Measurements from ENCODE around the gene ENTPD8.
"Not testable (repeated sequence)": the region's sequence is repeated elsewhere in the genome, so short reads cannot be mapped to it uniquely, and the experiment has no call there.

ENTPD8 gene

GRCh38 chr9:137411645-137412380, 29.3 kb downstream of the ENTPD8 start:
- DNase-seq = peak in 5 of 51 donors; percentile 11 to 37 (median 29)

- DNase-seq = no peak
Observed at GRCh38 chr9:137411260-137411644, 29.9 kb downstream of the ENTPD8 start.

GRCh38 chr9:137410891-137411249, 30.3 kb downstream of the ENTPD8 start:
- DNase-seq = no peak

DNA sequence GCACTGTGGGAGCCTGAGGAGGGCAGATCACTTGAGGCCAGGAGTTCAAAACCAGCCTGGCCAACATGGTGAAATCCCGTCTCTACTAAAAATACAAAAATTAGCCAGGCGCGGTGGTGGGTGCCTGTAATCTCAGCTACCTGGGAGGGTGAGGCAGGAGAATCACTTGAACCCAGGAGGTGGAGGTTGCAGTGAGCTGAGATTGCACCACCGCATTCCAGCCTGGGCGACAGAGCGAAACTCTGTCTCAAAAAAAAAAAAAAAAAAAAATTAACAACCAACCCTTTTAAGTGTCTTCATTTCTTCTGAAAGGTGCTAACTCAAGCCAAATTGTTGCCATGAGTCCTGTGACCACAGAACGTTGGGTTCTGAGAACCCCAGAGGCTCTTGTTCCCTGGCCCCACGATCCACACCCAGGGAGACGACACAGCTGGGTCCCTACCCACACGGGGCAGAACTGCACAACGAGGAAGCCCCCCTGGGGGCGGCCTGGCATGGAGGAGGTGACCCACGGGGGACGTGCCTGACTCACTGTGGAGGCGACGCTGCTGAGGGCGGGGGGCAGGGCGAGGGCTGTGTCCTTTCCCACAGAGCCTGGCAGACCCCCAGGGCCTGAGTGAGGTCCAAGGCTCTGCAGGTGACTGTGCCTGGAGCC, 30.8 kb downstream of the ENTPD8 start:
- not testable (repeated sequence) for DNase-seq

DNA sequence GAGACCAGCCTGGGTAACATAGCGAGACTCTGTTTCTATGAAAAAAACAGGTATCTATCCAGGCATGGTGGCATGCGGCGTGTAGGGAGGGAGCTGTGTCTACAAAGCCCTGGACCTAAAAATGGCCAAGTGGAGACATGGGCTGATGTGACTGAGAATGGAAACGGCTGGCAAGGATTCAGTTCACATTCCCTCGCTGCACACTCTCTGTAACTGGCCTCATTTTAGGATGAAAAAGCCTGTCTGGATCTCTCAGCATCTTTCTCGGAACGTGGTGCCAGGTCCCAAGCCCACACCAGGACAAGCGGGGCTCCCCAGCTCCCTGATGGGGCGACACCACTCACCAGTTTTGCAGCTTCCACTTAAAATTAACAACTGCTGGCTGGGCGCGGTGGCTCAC, 31.6 kb downstream of the ENTPD8 start:
- DNase-seq = peak in 1 of 51 donors; percentile 20

DNA sequence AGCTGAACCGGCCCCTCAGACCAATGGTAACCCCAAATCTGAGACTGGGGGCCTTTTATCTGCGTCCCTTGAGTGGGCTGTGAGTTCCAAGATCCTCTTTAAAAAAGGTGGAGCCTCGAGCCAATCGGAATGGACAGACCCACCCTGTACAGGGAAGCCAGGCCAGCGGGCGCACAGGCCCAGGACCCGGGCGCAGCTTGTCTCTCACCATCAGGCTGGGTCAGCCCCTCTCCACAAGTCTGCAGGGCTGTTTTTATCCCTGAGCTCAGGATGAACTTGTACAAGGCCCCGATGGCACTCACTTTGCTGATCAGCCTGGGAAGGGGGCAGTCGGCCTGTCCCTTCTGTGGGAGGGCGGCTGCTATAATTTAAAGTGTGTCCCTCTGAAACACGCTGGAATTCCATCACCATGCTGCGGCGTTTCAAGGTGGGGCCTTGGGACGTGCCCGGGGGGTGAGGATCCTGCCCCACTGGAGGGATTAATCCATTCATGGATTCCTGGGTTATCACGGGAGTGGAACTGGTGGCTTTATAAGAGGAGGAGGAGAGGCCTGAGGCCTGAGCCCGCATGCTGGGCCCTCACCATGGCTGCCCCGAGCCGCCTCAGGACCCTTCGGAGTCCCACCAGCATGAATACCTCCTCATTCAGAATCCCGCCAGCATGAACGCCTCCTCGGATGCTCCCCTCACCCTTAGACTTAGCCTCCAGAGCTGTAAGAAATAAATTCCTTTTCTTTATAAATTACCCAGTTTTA, 32.3 kb downstream of the ENTPD8 start:
- no peak for DNase-seq

DNA sequence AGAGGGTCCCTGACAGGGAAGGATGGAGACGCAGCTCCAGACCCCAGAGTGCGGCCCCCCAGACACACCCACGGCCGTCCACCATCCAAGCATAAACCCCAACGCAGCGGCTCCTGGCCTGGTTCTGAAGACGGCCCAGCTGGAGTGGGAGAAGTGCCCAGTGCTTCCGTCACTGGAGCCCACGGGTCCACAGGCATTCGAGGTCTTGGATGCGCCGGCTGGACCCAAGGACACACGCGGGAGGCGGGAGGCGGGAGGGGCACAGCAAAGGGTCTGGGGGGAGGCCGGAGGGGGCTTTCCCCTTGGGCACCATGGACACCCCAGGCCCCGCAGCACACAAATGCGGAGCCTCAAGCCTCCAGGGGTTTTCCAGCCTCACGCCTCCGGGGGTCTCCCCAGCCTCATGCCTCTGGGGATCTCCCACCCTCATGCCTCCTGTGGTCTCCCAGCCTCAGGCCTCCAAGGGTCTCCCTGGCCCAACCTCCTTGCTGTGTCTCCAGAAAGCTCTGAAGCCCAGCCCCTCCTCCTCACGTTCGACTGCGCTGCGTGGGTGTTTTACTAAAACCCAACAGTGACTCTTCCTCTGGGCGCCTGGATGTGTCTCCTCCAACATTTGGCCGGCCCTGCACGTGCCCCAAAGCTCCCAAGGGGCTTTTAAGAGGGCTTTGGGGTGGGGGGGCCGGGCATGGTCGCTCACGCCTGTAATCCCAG, 33.4 kb downstream of the ENTPD8 start:
- DNase-seq = peak in 15 of 51 donors; percentile 16 to 48 (median 30)

DNA sequence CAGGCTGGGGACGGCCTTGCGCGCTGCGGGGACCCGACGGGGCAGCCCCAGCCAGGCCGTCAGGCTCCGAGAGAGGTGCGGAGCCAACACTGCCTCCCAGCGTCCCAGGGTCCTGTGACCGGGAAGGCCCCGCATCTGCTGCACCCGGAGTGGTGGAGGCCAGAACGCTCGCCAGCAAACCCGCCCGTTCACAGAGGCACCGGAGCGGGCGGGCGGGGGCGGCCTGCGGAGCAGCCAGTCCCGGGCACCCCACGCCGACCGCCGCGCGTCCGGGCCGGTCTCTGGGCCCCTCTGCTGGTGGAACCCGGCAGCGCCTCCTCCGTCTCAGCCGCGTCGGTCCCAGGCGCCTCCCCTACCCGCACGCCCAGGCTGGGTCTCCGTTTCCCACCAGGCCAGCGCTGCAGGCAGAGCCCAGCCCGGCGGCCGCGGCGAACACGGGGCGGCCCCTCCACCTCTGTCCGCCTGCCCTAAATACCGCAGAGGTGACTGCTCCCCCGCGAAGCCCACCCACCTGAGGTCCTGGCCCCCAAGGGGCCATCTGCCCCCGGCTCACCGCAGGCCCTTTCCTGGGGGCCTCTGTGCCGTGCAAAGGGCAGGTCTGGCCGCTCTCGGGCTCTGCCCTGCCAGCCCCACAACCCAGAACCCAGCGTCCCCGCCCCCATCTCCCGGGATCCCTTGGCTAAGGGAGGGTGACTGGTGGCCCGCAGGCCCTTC, 34.1 kb downstream of the ENTPD8 start:
- peak in 41 of 51 donors; percentile 6 to 79 (median 46) for DNase-seq

- DNase-seq = no peak
Observed at GRCh38 chr9:137406085-137406760, 34.9 kb downstream of the ENTPD8 start.

DNA sequence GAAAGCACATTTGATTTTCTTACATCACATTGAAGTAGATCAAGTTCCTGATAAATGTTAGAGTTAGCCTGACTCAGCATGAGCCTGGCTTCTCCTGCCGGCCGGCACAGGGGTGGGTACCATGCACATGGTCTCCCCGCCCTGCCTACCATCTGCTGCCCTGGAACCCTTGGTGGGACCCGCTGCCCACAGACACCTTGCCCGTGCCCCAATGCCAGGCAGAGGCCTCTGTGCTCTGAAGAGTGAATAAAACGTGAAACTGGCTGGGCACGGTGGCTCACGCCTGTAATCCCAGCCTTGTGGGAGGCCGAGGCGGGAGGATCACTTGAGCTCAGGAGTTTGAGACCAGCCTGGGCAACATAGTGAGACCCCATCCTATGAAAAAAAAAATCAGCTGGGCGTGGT, 35.5 kb downstream of the ENTPD8 start:
- DNase-seq = no peak

- DNase-seq = no peak
Observed at GRCh38 chr9:137404961-137405567, 36.1 kb downstream of the ENTPD8 start.

- DNase-seq = no peak
Observed at GRCh38 chr9:137403269-137403668, 37.9 kb downstream of the ENTPD8 start.

GRCh38 chr9:137402746-137403145, 38.4 kb downstream of the ENTPD8 start:
- no peak for DNase-seq

- DNase-seq = no peak
Observed at GRCh38 chr9:137398561-137399468, 42.3 kb downstream of the ENTPD8 start.

DNA sequence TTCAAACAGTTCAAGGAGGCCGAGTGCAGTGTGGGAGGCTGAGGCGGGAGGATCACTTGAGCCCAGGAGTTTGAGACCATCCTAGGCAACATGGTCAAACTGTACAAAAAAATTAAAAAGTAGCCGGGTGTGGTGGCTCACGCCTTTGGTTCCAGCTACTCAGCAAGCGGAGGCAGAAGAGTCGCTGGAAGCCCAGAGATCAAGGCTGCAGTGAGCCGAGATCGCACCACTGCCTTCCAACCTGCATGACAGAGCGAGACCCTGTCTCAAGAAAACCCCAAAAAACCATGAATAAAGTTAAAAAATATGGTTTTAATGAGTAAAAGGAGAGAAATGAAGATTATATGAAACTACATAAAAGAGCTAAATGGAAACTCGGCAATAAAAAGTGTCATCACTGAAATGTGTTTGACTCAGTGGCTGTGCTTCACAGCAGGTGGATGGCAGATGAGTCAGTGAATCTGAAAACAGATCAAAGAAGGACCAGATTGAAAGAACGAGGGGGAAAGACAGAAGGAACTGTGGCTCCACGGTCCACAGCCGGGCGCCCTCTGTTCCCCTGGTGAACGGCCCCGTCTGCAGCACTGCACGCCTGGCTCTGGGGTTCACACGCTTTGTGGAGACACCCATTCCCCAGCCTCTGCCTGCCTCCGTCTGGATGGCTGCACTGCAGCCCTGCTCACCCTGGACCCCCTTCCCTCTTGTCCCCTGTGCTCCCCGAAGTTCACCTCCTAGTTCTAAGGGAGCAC, 43.3 kb downstream of the ENTPD8 start:
- DNase-seq = no peak

- DNase-seq = no peak
Observed at GRCh38 chr9:137396634-137397367, 44.4 kb downstream of the ENTPD8 start.

DNA sequence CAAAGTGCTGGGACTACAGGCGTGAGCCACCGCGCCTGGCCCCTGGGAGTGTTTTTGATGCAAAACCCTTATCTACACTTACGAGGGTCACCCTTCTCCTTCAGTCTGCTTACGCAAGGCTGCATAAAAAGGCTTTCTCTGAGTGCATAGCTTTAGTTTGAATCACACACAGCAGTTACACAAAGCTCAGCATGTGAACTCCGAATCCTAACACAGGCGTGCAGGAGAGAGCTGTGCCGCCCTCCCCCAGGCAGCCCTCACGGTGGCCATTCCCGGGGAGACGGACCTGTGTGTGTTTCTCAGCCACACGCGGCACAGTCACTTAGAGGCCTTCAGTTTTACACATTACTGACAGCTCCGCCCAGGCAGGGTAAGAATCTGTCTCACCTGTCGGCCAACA, 44.9 kb downstream of the ENTPD8 start:
- DNase-seq = no peak

DNA sequence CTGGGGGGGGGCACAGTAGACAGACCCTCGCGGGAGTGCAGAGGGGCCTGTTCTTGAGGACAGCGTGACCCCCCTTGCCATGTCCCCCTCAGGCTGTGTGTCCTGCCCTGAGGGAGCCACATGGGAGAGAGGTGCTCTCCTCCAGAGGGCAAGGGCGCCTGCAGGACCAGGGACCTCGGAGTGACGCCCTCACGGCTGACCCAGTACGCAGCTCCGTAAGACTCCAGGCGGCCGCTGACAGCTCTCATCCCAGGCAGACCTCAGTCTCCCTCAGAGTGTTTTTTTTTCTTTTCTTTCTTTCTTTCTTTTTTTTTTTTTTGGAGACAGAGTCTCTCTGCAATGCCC, 45.5 kb downstream of the ENTPD8 start:
- no peak for DNase-seq
